Measurements from ENCODE around the gene COL5A1. TPM values are rescaled to one million over a fixed set of nuclear protein-coding genes. Genes with fewer than 3 reads are reported as not detected.

COL5A1 gene
- total RNA-seq, 4 donors from 2014 or later, result 4.0 to 12.8 (median 6.3) TPM

DNA sequence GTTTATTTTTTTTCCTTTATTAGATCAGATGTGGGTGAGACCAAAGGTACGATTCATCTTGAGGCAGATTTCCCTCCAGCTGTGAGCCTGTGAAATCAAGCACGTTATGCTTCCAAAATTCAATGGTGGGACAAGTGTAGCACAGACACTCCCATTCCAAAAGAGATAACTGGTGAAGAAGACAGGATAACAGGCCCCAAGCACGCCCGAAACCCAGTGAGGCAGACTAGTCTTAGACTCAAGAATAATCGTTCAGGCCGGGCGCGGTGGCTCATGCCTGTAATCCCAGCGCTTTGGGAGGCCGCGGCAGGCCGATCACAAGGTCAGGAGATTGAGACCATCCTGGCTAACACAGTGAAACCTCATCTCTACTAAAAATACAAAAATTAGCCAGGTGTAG lies 36.8 kb upstream of the COL5A1 start:
- TF ChIP-seq, protein P1, sequence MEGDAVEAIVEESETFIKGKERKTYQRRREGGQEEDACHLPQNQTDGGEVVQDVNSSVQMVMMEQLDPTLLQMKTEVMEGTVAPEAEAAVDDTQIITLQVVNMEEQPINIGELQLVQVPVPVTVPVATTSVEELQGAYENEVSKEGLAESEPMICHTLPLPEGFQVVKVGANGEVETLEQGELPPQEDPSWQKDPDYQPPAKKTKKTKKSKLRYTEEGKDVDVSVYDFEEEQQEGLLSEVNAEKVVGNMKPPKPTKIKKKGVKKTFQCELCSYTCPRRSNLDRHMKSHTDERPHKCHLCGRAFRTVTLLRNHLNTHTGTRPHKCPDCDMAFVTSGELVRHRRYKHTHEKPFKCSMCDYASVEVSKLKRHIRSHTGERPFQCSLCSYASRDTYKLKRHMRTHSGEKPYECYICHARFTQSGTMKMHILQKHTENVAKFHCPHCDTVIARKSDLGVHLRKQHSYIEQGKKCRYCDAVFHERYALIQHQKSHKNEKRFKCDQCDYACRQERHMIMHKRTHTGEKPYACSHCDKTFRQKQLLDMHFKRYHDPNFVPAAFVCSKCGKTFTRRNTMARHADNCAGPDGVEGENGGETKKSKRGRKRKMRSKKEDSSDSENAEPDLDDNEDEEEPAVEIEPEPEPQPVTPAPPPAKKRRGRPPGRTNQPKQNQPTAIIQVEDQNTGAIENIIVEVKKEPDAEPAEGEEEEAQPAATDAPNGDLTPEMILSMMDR (IDR thresholded peaks at IDR 0.05), result no peak
- no peak for TF ChIP-seq POLR2A (IDR thresholded peaks at IDR 0.05)
- no peak overlapping the region for H3K4me3 ChIP-seq
- no peak overlapping the region for H3K27ac ChIP-seq
- intact Hi-C loops (cut with DNase I), result no loop called here
- peaks cover 0 to 6% (median 0%) of the 10 kb centered on the region in 3 donors for H3K9me3 ChIP-seq
- H3K4me1 ChIP-seq, result no peaks in the 10 kb centered on the region
- H3K36me3 ChIP-seq, result no peaks in the 10 kb centered on the region
- H3K27me3 ChIP-seq, result peaks cover 0 to 38% (median 0%) of the 10 kb centered on the region in 4 donors
- 84 to 88% methylated on average over 12 of the region's 12 CpGs for WGBS, 2 donors
- DNase-seq, result no peak

DNA sequence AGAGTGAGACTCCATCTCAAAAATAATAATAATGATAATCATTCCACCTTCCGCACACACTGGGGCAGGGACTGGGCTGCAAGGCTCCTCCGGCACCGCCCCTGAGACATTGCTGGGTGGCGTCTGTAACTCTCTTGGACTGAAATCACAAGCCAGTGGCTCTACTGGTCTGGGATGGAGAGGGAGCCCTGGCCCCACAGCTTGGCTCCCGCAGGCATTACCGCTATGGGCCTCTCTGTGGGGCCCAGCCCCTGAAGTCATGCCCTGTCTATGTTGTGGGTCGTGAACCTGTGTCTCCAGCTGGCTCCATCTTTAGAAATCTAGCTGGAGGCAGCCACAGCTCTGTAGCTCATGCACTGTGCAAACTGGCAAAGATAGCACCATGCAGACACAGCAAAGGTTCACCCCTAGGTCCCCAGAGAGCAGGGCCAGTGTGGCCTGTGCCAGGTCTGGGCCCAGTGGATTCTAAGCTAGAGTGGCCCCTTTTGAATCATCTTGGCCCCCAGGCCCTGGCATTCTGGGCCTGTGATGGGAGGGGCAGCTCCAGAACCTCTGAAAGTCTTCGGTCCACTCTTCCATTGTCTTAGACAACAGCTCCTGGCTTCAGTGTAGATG lies 36.1 kb upstream of the COL5A1 start:
- Histone ChIP-seq H3K36me3 (no peaks in the 10 kb centered on the region), H3K4me3 (no peak overlapping the region), H3K27ac (no peak overlapping the region), H3K4me1 (no peaks in the 10 kb centered on the region), H3K9me3 (peaks cover 0 to 6% (median 0%) of the 10 kb centered on the region in 3 donors), H3K27me3 (peaks cover 0 to 32% (median 0%) of the 10 kb centered on the region in 4 donors)
- WGBS, 2 donors, result 77 to 94% methylated on average over 5 of the region's 8 CpGs
- intact Hi-C loops (cut with DNase I), result no loop called here
- TF ChIP-seq POLR2A (IDR thresholded peaks at IDR 0.05), result no peak
- TF ChIP-seq, protein P1 (IDR thresholded peaks at IDR 0.05), result no peak
- DNase-seq, result no peak

DNA sequence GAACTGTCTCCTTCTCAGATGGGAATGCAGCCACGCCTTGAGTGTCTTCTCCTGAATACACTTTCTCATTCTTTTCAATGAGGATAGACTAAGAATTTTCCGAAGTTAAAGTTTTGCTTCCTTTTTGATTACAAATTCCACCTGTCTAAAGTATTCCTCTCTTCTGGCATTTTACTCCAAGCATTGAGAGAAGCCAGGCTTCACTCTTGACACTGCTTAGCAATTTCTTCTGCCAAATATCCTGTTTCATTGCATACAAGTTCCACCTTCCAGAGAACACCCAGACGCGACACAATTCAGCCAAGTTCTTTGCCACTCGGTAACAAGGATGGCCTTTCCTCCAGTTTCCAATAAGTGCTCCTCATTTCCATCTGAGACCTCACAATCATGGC lies 35.6 kb upstream of the COL5A1 start:
- intact Hi-C loops (cut with DNase I), result no loop called here
- Histone ChIP-seq H3K4me3 (no peak overlapping the region), H3K9me3 (peaks cover 0 to 6% (median 0%) of the 10 kb centered on the region in 3 donors), H3K4me1 (peaks cover 0 to 4% (median 0%) of the 10 kb centered on the region in 3 donors), H3K27me3 (peaks cover 0 to 27% (median 0%) of the 10 kb centered on the region in 4 donors), H3K27ac (no peak overlapping the region), H3K36me3 (no peaks in the 10 kb centered on the region)
- WGBS, 2 donors, result 81 to 85% methylated on average over 5 of the region's 5 CpGs
- TF ChIP-seq, protein P1 (IDR thresholded peaks at IDR 0.05), result no peak
- TF ChIP-seq POLR2A (IDR thresholded peaks at IDR 0.05), result no peak
- DNase-seq, result no peak

DNA sequence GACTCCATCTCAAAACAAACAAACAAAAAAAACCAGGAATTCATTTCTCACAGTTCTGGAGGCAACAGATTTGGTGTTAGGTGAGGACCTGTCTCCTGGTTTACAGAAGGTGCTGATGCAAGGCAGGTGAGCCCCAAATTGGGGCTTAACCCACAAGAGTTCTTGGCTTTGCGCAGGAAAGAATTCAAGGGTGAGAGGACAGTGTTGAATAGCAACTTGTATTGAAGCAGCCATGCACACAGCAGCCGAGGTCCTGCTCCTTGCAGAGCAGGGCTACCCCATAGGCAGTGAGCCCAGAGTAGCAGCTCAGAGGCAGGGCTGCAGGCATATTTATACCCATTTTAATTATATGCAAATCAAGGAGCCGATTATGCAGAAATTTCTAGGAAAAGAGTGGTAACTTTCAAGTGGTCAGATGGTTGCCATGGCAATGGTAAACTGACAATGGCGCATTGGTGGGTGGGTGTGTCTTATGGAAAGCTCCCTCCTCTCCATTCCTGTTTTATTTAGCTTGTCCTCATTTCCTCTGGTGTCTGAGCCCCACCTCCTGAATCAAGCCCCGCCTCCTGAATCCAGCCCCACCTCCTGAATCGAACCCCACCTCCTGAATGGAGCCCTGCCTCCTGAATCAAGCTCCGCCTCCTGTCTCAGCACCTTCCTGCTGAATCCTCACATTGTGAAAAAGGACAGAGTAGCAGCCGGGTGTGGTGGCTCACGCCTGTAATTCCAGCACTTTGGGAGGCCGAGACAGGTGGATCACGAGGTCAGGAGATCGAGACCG lies 34.5 kb upstream of the COL5A1 start:
- WGBS, 2 donors, result 68 to 80% methylated on average over 7 to 11 of the region's 13 CpGs
- TF ChIP-seq, protein P1 (IDR thresholded peaks at IDR 0.05), result no peak
- no peak for TF ChIP-seq POLR2A (IDR thresholded peaks at IDR 0.05)
- H3K4me1 ChIP-seq, result peaks cover 0 to 10% (median 2%) of the 10 kb centered on the region in 3 donors
- DNase-seq, result no peak
- peaks cover 0 to 16% (median 0%) of the 10 kb centered on the region in 4 donors for H3K27me3 ChIP-seq
- intact Hi-C loops (cut with DNase I), result no loop called here
- H3K9me3 ChIP-seq, result no peaks in the 10 kb centered on the region
- H3K36me3 ChIP-seq, result no peaks in the 10 kb centered on the region
- no peak overlapping the region for H3K27ac ChIP-seq
- H3K4me3 ChIP-seq, result no peak overlapping the region

DNA sequence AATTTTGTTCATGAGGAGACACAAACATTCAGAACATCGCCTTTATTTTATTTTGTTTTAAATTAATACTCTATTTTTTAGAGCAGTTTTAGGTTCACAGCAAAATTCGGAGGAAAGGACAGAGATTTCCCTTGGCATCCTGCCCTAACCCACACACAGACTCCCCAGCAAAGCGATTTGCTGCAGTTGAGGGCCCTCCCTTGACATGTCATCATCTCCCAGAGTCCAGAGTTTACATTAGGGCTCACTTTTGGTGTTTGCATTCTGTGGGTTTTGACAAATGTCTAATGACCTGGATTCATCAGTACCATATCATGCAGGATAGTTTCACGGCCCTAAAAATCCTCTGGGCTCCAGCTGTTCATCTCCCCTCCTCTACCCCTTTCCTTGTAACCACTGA lies 33.6 kb upstream of the COL5A1 start:
- TF ChIP-seq, protein P1 (IDR thresholded peaks at IDR 0.05), result no peak
- no peak for TF ChIP-seq POLR2A (IDR thresholded peaks at IDR 0.05)
- Histone ChIP-seq H3K4me3 (no peak overlapping the region), H3K27ac (no peak overlapping the region), H3K27me3 (peaks cover 0 to 8% (median 0%) of the 10 kb centered on the region in 4 donors), H3K9me3 (peaks cover 0 to 7% (median 4%) of the 10 kb centered on the region in 3 donors), H3K36me3 (no peaks in the 10 kb centered on the region), H3K4me1 (peaks cover 0 to 10% (median 2%) of the 10 kb centered on the region in 3 donors)
- intact Hi-C loops (cut with DNase I), result no loop called here
- DNase-seq, result no peak
- WGBS, 2 donors, result 45 to 58% methylated on average over 4 of the region's 4 CpGs

Data from esophagus squamous epithelium (tissue), 5 donors.